Stimulated activated CD8-positive, alpha-beta memory T cell treated with anti-CD3 and anti-CD28 coated beads, Interleukin-12 subunit alpha, Interleukin-12 subunit beta, amount 100 ng/mL, for 4 hours (primary cell): Measurements from ENCODE around the gene MTHFD2L.
"Not testable (repeated sequence)": the region's sequence is repeated elsewhere in the genome, so short reads cannot be mapped to it uniquely, and the experiment has no call there.

ENCODE experiments used
- DNase-seq: peaks from one replicate; pipeline ENCODE4 v3.0.0-alpha.2; 2020; ENCODE audit warnings: low read depth

The MTHFD2L gene

GRCh38 chr4:74335341-74336021 lies 177.6 kb downstream of the MTHFD2L start:
- no peak for DNase-seq

DNA sequence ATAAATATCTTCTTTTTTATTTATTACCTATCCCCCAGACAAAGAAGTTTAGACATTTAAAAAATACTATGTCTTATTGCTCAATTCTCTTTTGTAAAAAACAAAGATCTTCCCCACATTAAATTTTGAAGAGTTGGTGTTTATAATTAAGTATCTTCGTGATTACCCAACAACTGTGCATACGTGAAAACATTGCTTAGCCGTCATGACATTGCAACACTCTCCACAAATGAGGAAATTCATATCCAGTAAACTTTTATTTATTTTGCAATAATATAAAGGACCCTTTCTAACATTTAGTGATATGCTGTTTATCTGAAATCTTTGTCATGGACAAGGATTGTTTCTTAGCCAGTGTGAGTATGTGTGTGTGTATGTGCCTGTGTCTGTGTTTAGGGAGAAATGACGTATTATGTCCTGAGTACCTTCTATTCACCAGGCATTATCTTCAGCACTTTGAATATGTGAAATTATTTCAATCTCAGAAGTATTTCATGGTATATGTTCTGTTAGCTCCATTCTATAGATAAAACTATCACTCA lies 180.9 kb downstream of the MTHFD2L start:
- no peak for DNase-seq

DNA sequence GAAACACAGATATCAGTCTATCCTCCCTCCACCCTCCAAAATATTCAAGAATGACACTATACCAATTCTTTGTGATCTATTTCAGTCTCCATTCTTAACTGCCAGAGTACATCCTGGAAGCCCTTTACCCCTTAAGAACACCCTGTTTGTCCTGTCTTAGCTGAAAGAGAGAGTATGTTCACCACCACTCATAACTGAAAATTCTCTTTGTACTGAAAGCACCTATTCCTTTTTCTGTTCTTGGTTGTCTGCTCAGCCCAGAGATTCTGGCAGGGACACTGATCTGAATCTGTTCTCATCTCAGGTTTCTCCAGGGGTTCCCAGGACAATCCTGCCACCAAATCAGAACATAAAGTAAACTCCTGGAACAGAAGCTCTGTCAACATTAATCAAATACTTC lies 181.6 kb downstream of the MTHFD2L start:
- no peak for DNase-seq

- not testable (repeated sequence) for DNase-seq
These were observed 182.5 kb downstream of the MTHFD2L start for GRCh38 chr4:74340421-74340820.

DNA sequence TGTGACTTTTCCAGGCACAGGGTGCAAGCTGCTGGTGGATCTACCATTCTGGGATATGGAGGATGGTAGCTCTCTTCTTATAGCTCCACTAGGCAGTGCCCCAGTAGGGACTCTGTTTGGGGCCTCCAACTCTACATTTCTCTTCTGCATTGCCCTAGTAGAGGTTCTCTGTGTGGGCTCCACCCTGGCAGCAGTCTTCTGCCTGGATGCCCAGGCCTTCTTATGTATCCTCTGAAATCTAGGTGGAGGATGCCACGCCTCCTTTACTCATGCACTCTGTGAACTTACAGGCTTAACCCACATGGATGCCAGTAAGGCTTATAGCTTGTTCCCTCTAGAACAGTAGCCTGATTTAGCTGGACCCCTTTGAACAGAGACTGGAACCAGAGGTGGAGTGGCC lies 186.1 kb downstream of the MTHFD2L start:
- DNase-seq: no peak
